ENCODE data around the gene STRN3.

DNA sequence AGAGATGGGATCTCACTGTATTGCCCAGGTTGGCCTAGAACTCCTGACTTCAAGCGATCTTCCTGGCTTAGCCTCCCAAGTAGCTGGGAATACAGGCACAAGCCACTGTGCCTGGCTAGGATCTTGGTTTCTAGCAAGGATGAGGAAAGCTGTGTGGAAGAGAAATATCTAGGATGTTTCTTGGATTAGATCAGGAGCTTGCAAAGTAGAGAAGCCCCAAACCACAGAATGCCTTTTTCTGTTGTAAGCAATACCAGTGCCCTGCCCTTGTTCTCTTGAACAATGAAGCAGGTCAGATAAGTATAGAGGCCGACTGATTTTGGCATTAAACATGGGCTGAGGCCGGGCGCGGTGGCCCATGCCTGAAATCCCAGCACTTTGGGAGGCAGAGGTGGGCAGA, 44.3 kb upstream of the STRN3 start:
- TF ChIP-seq, protein P1, sequence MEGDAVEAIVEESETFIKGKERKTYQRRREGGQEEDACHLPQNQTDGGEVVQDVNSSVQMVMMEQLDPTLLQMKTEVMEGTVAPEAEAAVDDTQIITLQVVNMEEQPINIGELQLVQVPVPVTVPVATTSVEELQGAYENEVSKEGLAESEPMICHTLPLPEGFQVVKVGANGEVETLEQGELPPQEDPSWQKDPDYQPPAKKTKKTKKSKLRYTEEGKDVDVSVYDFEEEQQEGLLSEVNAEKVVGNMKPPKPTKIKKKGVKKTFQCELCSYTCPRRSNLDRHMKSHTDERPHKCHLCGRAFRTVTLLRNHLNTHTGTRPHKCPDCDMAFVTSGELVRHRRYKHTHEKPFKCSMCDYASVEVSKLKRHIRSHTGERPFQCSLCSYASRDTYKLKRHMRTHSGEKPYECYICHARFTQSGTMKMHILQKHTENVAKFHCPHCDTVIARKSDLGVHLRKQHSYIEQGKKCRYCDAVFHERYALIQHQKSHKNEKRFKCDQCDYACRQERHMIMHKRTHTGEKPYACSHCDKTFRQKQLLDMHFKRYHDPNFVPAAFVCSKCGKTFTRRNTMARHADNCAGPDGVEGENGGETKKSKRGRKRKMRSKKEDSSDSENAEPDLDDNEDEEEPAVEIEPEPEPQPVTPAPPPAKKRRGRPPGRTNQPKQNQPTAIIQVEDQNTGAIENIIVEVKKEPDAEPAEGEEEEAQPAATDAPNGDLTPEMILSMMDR (IDR thresholded peaks at IDR 0.05), result no peak
- TF ChIP-seq POLR2A (IDR thresholded peaks at IDR 0.05), result no peak

Data from gastroesophageal sphincter (tissue), 3 donors.